Adrenal gland (tissue), 5 donors: ENCODE results near the gene MTUS2.

ENCODE experiments used
- POLR2A ChIP-seq, 2 donors: fragments of 450-650 bp; IDR thresholded peaks; one replicate each; pipeline ENCODE4 v1.6.1; 2017; ENCODE audit warnings: antibody characterized with exemption in 2 of 2, mild to moderate bottlenecking in 2 of 2, moderate library complexity in 1 of 2
- TF ChIP-seq, protein P1 (sequence below), 6 experiments: fragments of 450-650 bp in 4 of 6; fragments of 200-600 bp in 2 of 6; sonication (generic) in 1 of 6; IDR thresholded peaks; 1 replicate in 5 of 6; 2 replicates in 1 of 6; pipeline versions ENCODE4 v1.5.1 to v1.8.0; 2016 to 2021; ENCODE audit warnings: antibody characterized with exemption in 6 of 6, mild to moderate bottlenecking in 2 of 6, moderate library complexity in 1 of 6
- donor health status: DM: no; HTN: no; CAD: no.

GRCh38 chr13:28942906-28943305 is 122.8 kb downstream of the MTUS2 start:
- TF ChIP-seq, protein P1, sequence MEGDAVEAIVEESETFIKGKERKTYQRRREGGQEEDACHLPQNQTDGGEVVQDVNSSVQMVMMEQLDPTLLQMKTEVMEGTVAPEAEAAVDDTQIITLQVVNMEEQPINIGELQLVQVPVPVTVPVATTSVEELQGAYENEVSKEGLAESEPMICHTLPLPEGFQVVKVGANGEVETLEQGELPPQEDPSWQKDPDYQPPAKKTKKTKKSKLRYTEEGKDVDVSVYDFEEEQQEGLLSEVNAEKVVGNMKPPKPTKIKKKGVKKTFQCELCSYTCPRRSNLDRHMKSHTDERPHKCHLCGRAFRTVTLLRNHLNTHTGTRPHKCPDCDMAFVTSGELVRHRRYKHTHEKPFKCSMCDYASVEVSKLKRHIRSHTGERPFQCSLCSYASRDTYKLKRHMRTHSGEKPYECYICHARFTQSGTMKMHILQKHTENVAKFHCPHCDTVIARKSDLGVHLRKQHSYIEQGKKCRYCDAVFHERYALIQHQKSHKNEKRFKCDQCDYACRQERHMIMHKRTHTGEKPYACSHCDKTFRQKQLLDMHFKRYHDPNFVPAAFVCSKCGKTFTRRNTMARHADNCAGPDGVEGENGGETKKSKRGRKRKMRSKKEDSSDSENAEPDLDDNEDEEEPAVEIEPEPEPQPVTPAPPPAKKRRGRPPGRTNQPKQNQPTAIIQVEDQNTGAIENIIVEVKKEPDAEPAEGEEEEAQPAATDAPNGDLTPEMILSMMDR (IDR thresholded peaks at IDR 0.05): no peak
- no peak for TF ChIP-seq POLR2A (IDR thresholded peaks at IDR 0.05)
